ENCODE results near the gene EFHC2.

Gene EFHC2

GRCh38 chrX:44130189-44130588 is 213.3 kb downstream of the EFHC2 start:
- DNase-seq: no peak

- no peak for DNase-seq
Observed at GRCh38 chrX:44113337-44113736, 230.1 kb downstream of the EFHC2 start.

GRCh38 chrX:44106864-44107263 is 236.6 kb downstream of the EFHC2 start:
- no peak for DNase-seq

GRCh38 chrX:44105228-44105913 is 238.1 kb downstream of the EFHC2 start:
- no peak for DNase-seq

- DNase-seq: no peak
Observed at GRCh38 chrX:44104699-44105098, 238.8 kb downstream of the EFHC2 start.

GRCh38 chrX:44101281-44101680 is 242.2 kb downstream of the EFHC2 start:
- no peak for DNase-seq

GRCh38 chrX:44099366-44099765 is 244.1 kb downstream of the EFHC2 start:
- no peak for DNase-seq
